WTC11 (cell line): ENCODE results near the gene IFNL2. TPM values are rescaled to one million over a fixed set of nuclear protein-coding genes. Genes with fewer than 3 reads are reported as not detected.

Experiments used
- ATAC-seq: fragments of 200-7000 bp; cut with Tn5 transposase; 2 replicates; pipeline ENCODE4 v1.10.0; 2021; ENCODE audit warnings: mild to moderate bottlenecking, moderate library complexity
- CTCF ChIA-PET: fragments of 300-600 bp; sonication (Branson Sonifier 250); formaldehyde crosslinking; loops from one replicate; lab custom pipeline; 2021; ENCODE audit warnings: antibody characterized with exemption; lab: Charles Lee
- POLR2A ChIA-PET: fragments of 350-600 bp; sonication (Branson Sonifier 250); formaldehyde crosslinking; loops from one replicate; lab custom pipeline; 2021; ENCODE audit warnings: antibody characterized with exemption; lab: Charles Lee
- DNase-seq: peaks from one replicate; pipeline ENCODE4 v3.0.0; 2021; ENCODE audit warnings: low spot score
- H3K27ac Mint-ChIP-seq: 2 replicates; pipeline ENCODE4 v1.8.0; 2021; ENCODE audit warnings: mixed read lengths
- H3K27me3 Mint-ChIP-seq: 2 replicates; pipeline ENCODE4 v1.8.0; 2021; ENCODE audit warnings: low read depth, mild to moderate bottlenecking, moderate library complexity, mixed read lengths
- H3K36me3 Mint-ChIP-seq: 2 replicates; pipeline ENCODE4 v1.8.0; 2021; ENCODE audit warnings: mixed read lengths
- H3K4me1 Mint-ChIP-seq: 2 replicates; pipeline ENCODE4 v1.8.0; 2022; ENCODE audit warnings: mixed read lengths
- H3K4me3 Mint-ChIP-seq: 2 replicates; pipeline ENCODE4 v1.8.0; 2021; ENCODE audit warnings: mild to moderate bottlenecking, moderate library complexity, mixed read lengths
- H3K9me3 Mint-ChIP-seq: 2 replicates; pipeline ENCODE4 v1.8.0; 2021; ENCODE audit warnings: mixed read lengths
- ARID4B ChIP-seq: sonication (generic); formaldehyde crosslinking; IDR thresholded peaks from 2 replicates; pipeline ENCODE4 v1.8.0; 2023; ENCODE audit warnings: missing genetic modification reagents, mild to moderate bottlenecking, borderline replicate concordance
- ATF1 ChIP-seq: sonication (generic); formaldehyde crosslinking; IDR thresholded peaks from 2 replicates; pipeline ENCODE4 v1.8.1; 2023; ENCODE audit warnings: mild to moderate bottlenecking, moderate library complexity, missing genetic modification reagents
- ATF6 ChIP-seq: sonication (generic); formaldehyde crosslinking; IDR thresholded peaks from 2 replicates; pipeline ENCODE4 v1.8.1; 2023; ENCODE audit warnings: mild to moderate bottlenecking, missing genetic modification reagents
- E2F1 ChIP-seq: sonication (generic); formaldehyde crosslinking; IDR thresholded peaks from 2 replicates; pipeline ENCODE4 v1.8.0; 2022; ENCODE audit warnings: mild to moderate bottlenecking, missing genetic modification reagents
- HMGXB4 ChIP-seq: sonication (generic); formaldehyde crosslinking; IDR thresholded peaks from 2 replicates; pipeline ENCODE4 v1.8.1; 2023; ENCODE audit warnings: mild to moderate bottlenecking, moderate library complexity, missing genetic modification reagents
- KAT7 ChIP-seq: sonication (generic); formaldehyde crosslinking; IDR thresholded peaks from 2 replicates; pipeline ENCODE4 v1.8.1; 2023; ENCODE audit warnings: missing genetic modification reagents, mild to moderate bottlenecking, borderline replicate concordance
- NFATC4 ChIP-seq: fragments of 250-450 bp; sonication (Bioruptor Pico); IDR thresholded peaks from 2 replicates; pipeline ENCODE4 v1.9.0; 2021; ENCODE audit warnings: mild to moderate bottlenecking
- NFE2L1 ChIP-seq: sonication (generic); formaldehyde crosslinking; IDR thresholded peaks from 2 replicates; pipeline ENCODE4 v1.8.1; 2023; ENCODE audit warnings: missing genetic modification reagents
- NFYB ChIP-seq: sonication (generic); formaldehyde crosslinking; conservative IDR thresholded peaks from 2 replicates; pipeline ENCODE4 v1.8.0; 2022; ENCODE audit warnings: low read depth, missing genetic modification reagents
- NR1H2 ChIP-seq: sonication (generic); formaldehyde crosslinking; IDR thresholded peaks from 2 replicates; pipeline ENCODE4 v1.9.0; 2021; ENCODE audit warnings: mild to moderate bottlenecking, moderate library complexity, missing genetic modification reagents
- RORB ChIP-seq: fragments of 250-450 bp; sonication (Bioruptor Pico); IDR thresholded peaks from 2 replicates; pipeline ENCODE4 v1.9.0; 2021; ENCODE audit warnings: mild to moderate bottlenecking
- SP1 ChIP-seq: sonication (generic); formaldehyde crosslinking; conservative IDR thresholded peaks from 2 replicates; pipeline ENCODE4 v1.8.1; 2022; ENCODE audit warnings: missing genetic modification reagents
- TCF7 ChIP-seq: sonication (generic); formaldehyde crosslinking; IDR thresholded peaks from 2 replicates; pipeline ENCODE4 v1.8.0; 2022; ENCODE audit warnings: mild to moderate bottlenecking, low read depth, missing genetic modification reagents, moderate library complexity
- TP53 ChIP-seq: sonication (generic); formaldehyde crosslinking; IDR thresholded peaks from 2 replicates; pipeline ENCODE4 v1.8.1; 2023; ENCODE audit warnings: mild to moderate bottlenecking, missing genetic modification reagents
- ZBTB21 ChIP-seq: sonication (generic); formaldehyde crosslinking; IDR thresholded peaks from 2 replicates; pipeline ENCODE4 v1.8.1; 2023; ENCODE audit warnings: mild to moderate bottlenecking, missing genetic modification reagents, borderline replicate concordance
- ZNF138 ChIP-seq: sonication (generic); formaldehyde crosslinking; conservative IDR thresholded peaks from 2 replicates; pipeline ENCODE4 v1.8.1; 2022; ENCODE audit warnings: mild to moderate bottlenecking, moderate library complexity, missing genetic modification reagents
- ZNF423 ChIP-seq: fragments of 250-450 bp; sonication (Bioruptor Pico); IDR thresholded peaks from 2 replicates; pipeline ENCODE4 v2.1.2; 2022; ENCODE audit warnings: mild to moderate bottlenecking, moderate library complexity
- ZNF671 ChIP-seq: fragments of 250-450 bp; sonication (Bioruptor Pico); IDR thresholded peaks from 2 replicates; pipeline ENCODE4 v1.8.0; 2021; ENCODE audit warnings: mild to moderate bottlenecking
- total RNA-seq: library from RNA; stranded (reverse); gene quantifications from 3 replicates; pipeline ENCODE4 v1.2.3, GENCODE V29; 2021

IFNL2 gene
- total RNA-seq, 1 experiment from 2014 or later = not detected

- no peak for TF ChIP-seq NR1H2 (CRISPR knock-in tag)
- TF ChIP-seq ARID4B (CRISPR knock-in tag) = no peak
- TF ChIP-seq NFE2L1 (CRISPR knock-in tag) = no peak
- no peak for TF ChIP-seq HMGXB4 (CRISPR knock-in tag)
- TF ChIP-seq KAT7 = no peak
- no peak for TF ChIP-seq SP1
- DNase-seq (no peak), ATAC-seq (no peak)
- H3K4me3 Mint-ChIP-seq = no peak overlapping the region
- H3K27ac Mint-ChIP-seq = no peak overlapping the region
- H3K27me3 Mint-ChIP-seq = peaks cover 65% of the 10 kb centered on the region
- H3K9me3 Mint-ChIP-seq = peaks cover 10% of the 10 kb centered on the region
- POLR2A ChIA-PET = no interaction called here
- CTCF ChIA-PET = interaction anchor here (0.5 to 0.8 kb wide), 3 partner anchors 22 to 1950 kb away, joined by 3 to 4 read pairs (median 3); no protein-coding TSS in a partner anchor
- H3K4me1 Mint-ChIP-seq = no peaks in the 10 kb centered on the region
- H3K36me3 Mint-ChIP-seq = no peaks in the 10 kb centered on the region
Observed at GRCh38 chr19:39254531-39255345, 13.5 kb upstream of the IFNL2 start.

- Mint-ChIP-seq H3K4me1 (peaks cover 2% of the 10 kb centered on the region; the same call in 1 of the 2 replicates), H3K27me3 (peaks cover 61% of the 10 kb centered on the region), H3K36me3 (no peaks in the 10 kb centered on the region), H3K27ac (no peak overlapping the region), H3K9me3 (peaks cover 10% of the 10 kb centered on the region), H3K4me3 (no peak overlapping the region)
- ChIA-PET CTCF (no interaction called here), POLR2A (no interaction called here)
- ATAC-seq (no peak), DNase-seq (no peak)
- TF ChIP-seq HMGXB4 (CRISPR knock-in tag) (no peak), TCF7 (CRISPR knock-in tag) (no peak), ZNF138 (CRISPR knock-in tag) (no peak), ZBTB21 (CRISPR knock-in tag) (no peak)
Observed at GRCh38 chr19:39257227-39257626, 11.0 kb upstream of the IFNL2 start.

GRCh38 chr19:39261704-39262103 lies 6.5 kb upstream of the IFNL2 start:
- Mint-ChIP-seq H3K27me3 (peaks cover 75% of the 10 kb centered on the region), H3K4me1 (peaks cover 12% of the 10 kb centered on the region; the same call in 1 of the 2 replicates), H3K4me3 (no peak overlapping the region), H3K27ac (no peak overlapping the region), H3K9me3 (peaks cover 8% of the 10 kb centered on the region), H3K36me3 (no peaks in the 10 kb centered on the region; the same call in 1 of the 2 replicates)
- ChIA-PET CTCF (interaction anchor here (1.5 kb wide), 1 partner anchor 15 kb away, joined by 4 read pairs; no protein-coding TSS in a partner anchor), POLR2A (interaction anchor here (0.8 kb wide), 1 partner anchor 331 kb away, joined by 3 read pairs; the partner anchor contains the start of genes MRPS12 and SARS2)
- ATAC-seq (no peak), DNase-seq (no peak)
- no peak for TF ChIP-seq RORB (CRISPR knock-in tag)
- TF ChIP-seq NFATC4 (CRISPR knock-in tag) = no peak
- no peak for TF ChIP-seq ATF1
- TF ChIP-seq NFYB = no peak
- no peak for TF ChIP-seq ATF6
- no peak for TF ChIP-seq HMGXB4 (CRISPR knock-in tag)
- TF ChIP-seq ZNF671 (CRISPR knock-in tag) = no peak
- no peak for TF ChIP-seq ZNF423 (CRISPR knock-in tag)
- no peak for TF ChIP-seq E2F1 (CRISPR knock-in tag)
- TF ChIP-seq TP53 (CRISPR knock-in tag) = no peak
